ENCODE data around the gene C1orf53.
"Not testable (repeated sequence)": the region's sequence is repeated elsewhere in the genome, so short reads cannot be mapped to it uniquely, and the experiment has no call there.

The C1orf53 gene

DNA sequence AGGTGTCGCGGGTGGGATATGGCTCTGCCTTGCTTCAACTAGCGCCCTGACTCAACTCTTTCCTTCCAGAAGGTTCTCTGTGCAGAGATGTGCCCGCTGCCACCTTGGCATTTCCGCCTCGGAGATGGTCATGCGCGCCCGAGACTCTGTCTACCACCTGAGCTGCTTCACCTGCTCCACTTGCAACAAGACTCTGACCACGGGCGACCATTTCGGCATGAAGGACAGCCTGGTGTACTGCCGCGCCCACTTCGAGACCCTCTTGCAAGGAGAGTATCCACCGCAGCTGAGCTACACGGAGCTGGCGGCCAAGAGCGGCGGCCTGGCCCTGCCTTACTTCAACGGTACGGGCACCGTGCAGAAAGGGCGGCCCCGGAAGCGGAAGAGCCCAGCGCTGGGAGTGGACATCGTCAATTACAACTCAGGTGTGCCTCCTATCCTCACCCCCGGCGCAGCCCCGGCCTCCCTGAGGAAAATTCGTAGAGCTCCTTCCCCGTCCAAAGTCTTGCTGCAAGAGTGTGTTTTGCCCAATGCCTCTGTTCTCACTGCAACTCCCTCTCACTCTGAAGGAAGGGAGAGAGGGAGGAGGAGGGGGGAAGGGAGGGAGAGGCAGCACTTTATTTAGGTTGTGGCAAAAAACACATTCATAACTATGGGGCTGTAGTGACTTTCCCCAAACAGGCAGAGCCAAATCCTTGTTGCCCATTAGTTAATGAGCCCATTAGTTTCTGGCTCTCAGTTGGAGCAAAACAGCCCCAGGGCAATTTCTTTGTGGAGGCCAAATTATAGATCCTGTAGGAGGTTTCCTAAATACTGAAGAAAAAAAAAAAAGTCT lies 19.0 kb downstream of the C1orf53 start:
- no peak for DNase-seq (ENCODE audit: low read depth)

DNA sequence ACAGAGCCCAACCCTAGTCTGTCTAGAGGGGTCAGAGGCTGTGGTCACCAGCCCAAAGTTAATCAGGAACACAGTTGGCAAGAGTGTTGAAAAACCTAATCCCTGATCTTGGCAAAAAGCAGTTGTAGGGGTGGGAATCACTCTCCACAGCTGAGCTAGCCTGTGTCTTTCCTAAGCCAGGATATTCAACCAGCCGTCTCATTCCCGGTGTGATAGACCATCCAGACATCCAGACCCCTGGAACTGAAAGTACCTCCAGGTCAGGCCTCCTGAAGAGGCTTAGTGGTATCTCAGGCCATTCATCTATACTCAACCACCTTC lies 19.6 kb downstream of the C1orf53 start:
- DNase-seq (ENCODE audit: low read depth): no peak

DNA sequence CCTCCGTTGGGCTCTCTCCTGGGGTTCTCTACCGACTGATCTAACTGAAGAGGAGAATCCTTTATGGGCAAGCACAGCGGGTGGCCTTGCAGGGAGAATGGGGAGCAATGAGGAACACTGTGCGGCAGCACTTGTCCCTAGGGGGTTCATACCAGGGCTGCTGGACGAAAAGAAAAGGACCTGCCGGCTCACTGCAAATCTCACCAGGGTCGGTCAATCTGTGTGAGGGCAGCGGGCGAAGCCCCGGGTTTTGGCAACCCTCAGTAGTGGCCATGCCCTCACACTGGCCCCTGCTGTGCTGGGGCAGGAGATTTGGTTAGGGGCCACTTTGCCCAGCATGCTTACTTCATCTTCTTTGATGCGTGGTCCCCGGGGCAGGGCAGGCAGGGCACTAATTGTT lies 20.6 kb downstream of the C1orf53 start:
- DNase-seq (ENCODE audit: low read depth): no peak

DNA sequence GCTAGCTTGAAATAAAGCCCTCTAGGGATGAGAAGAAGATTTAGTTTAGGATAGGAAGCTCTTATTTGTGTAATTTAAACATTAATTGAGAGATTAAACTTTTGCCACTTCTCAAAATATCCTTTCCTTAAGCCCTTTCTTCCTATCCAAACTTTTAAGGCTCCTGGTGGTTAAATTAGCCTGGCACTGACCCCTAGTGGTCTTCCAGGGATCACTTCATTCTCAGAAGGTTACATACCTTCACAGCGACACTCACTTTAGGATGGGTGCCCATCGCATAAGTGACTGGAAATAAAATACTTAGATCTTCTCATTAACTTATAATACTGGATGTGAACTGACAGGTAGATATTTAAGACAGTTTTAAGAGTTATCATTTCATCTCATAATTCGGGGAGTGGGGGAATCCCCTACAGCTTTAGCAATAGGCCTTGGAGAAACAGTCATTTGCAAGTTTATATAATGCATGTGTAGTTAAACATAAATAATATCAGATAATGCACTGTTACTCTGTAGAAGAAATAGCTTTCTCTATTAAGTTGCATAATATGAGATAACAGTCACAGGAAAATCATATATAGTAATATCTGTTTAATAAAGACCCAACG lies 22.2 kb downstream of the C1orf53 start:
- DNase-seq (ENCODE audit: low read depth): no peak

DNA sequence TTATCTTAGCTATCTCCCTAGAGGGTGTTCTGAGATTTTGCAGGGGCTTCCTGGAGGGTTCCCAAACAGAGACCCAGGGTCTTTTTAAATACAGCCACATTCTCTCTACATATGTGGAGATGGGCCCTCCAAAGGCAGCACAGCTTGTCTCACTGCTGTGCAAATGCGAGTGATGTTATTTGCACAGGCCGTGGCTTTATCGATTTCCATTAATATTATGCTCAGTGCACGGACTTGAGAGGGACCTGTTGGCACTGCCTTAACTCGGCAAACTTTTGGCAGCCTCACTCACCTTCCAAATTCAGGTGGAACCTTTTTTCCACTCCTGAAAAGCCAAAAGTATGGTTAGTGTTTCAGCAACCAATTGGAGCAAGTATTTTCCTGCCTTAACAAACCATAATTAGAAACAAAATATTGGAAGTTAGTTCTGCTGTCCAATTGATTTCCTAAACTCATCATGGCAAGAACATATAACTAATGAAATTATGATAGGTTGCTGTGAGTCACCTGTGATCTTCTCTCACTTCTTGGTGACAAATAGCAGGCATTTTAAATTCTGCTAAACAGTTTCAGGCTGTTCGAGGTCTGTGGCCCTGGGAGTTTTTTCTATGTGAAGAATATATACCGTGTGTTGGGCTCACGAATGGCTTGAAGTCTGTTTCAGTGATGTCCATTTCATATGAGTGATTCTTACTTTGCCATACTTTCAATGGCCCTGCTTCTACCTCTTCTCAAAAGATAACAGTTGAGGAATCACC lies 25.7 kb downstream of the C1orf53 start:
- DNase-seq (ENCODE audit: low read depth): no peak

DNA sequence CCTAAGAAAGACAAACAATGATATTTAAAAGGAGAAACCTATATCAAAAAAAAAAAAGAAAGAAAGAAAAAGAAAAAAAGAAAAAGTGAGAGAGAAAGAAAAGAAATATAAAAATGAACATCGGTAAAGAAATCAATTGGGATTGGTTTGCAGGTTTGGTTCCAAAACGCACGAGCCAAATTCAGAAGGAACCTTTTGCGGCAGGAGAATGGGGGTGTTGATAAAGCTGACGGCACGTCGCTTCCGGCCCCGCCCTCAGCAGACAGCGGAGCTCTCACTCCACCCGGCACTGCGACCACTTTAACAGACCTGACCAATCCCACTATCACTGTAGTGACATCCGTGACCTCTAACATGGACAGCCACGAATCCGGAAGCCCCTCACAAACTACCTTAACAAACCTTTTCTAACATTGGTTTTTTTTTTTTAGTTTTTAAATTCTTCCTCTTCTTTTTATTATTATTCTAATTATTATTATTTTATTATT lies 26.5 kb downstream of the C1orf53 start:
- DNase-seq (ENCODE audit: low read depth): no peak

DNA sequence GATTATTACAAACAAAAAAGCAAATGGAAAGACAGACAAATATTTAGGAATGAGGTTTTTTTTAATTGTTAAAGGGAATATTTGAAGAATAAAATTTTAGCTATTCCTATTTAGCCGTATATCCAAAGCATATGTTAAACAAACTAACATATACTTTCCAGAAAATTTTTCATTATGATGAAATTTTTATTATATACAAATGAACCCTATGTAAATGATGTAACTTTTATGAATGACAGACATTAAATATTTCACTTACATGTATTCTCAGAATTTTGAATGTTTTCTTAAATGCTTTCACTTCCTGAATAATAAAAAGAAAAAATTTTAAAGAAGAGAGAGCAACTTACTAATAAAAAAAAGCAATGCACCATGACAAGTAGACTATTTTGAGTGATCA lies 30.6 kb downstream of the C1orf53 start:
- DNase-seq (ENCODE audit: low read depth): no peak

DNA sequence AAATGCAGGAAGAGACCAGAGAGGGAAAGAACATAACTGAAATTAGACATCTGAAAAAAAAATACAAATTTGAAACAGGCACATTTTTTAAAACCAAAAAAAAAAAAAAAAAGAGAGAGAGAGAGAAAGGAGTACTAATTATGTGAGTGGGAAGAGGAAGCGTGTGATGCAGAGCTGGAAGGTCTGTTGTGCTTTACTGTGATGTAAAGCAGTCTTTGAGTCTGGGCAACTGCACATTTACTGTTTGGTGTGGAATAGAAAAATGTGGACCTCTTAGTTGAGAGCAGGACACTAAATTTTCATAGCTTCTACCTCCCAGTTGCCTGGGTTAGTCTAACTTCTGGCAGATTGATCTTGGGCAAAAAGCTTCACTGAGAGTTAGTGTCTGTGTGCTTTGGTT lies 31.2 kb downstream of the C1orf53 start:
- no peak for DNase-seq (ENCODE audit: low read depth)

DNA sequence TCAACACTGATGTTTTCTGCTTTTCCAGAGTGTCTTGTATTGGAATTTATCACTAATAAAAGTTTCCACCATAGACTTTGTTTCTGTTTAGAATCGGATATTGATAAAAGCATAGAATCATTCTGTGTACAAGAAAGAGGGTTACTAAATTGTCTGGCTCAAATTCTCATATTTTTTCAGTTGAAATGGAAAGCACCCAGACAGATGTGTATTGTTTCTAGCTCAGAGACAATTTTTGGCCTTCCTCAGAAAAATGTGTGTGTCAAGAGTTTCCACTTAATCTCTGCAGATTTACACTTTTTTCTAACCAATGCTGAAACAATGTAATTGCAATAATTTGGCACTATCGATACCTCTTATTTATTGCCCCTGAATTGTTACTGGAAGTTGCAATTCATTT lies 35.0 kb downstream of the C1orf53 start:
- DNase-seq (ENCODE audit: low read depth): no peak

DNA sequence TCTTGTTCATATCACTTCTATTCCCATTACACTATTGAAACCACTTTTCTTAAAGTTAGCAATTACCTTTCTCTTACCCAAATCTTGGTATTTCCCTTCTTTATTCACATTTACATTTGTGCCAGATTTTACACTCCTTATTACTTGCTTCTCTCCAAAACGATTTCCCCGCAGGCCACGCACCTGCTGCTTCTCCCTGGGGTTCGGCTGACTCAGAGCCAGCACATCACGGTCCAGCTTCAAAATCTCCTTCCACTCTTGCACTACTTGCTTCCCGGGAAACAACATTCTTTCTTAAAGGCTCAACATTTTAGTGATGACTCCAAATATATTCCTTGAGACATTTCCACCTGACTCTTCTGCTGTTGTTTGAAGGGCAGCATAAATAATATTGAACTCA lies 35.5 kb downstream of the C1orf53 start:
- DNase-seq (ENCODE audit: low read depth): no peak

DNA sequence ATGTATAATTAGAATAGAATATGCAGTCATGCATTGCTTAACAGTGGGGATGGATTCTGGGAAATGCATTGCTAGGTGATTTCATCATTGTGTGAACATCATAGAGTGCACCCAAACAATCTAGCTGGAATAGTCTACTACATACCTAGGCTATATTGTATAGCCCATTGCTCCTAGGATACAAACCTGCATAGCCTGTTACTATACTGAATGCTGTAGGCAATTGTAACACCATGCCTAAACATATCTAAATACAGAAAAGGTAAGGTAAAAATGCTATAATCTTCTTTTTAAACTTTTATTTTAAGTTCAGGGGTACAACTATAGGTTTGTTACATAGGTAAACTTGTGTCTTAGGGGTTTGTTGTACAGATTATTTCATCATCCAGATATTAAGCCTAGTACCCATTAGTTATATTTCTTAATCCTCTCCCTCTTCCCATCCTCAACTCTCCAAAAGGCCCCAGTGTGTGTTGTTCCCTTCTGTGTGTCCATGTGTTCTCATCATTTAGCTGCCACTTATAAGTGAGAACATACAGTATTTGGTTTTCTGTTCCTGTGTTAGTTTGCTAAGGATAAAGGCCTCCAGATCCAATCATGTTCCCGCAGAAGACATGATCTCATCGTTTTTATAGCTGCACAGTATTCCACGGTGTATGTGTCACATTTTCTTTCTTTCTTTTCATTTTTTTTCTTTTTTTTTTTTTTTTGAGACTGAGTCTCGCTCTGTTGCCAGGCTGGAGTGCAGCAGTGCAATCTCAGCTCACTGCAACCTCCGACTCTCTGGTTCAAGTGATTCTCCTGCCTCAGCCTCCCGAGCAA lies 36.9 kb downstream of the C1orf53 start:
- not testable (repeated sequence) for DNase-seq (ENCODE audit: low read depth)

DNA sequence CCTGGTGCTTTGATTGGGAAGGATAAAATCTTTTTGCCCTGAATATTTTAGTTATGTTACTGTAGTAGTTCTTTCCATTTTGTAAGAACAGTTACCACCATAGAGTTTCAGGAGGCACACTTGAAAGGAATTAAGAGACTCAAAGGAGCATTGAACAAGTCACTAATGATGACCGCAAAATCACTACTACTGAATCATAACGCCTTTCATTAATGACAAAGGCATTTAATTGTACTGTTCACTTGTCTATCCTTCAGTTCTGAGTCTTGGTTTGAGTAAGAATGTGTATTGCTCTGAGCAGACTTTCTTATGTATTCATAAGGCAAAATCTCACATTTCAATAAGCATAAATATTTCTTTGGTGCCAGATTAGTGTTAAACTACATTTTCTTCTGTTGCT lies 39.6 kb downstream of the C1orf53 start:
- DNase-seq (ENCODE audit: low read depth): no peak

DNA sequence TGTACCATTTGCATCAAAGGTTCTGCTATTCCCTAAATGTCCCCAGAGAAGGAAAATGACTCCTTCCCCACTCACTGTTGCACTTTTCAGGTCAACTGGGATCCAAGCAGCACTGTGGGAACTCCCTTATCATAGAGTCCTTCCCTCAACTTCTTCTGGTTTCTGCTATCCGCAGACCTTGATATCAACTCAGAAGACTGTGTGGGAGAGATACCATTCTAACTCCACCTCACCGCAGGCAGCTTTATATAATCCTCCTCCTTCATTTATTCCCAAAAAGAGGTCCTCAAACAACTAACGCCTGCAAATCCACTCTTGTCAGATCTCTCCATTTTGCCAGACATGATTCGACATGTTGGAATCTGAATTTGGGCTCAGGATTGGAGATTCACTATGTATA lies 42.1 kb downstream of the C1orf53 start:
- no peak for DNase-seq (ENCODE audit: low read depth)

DNA sequence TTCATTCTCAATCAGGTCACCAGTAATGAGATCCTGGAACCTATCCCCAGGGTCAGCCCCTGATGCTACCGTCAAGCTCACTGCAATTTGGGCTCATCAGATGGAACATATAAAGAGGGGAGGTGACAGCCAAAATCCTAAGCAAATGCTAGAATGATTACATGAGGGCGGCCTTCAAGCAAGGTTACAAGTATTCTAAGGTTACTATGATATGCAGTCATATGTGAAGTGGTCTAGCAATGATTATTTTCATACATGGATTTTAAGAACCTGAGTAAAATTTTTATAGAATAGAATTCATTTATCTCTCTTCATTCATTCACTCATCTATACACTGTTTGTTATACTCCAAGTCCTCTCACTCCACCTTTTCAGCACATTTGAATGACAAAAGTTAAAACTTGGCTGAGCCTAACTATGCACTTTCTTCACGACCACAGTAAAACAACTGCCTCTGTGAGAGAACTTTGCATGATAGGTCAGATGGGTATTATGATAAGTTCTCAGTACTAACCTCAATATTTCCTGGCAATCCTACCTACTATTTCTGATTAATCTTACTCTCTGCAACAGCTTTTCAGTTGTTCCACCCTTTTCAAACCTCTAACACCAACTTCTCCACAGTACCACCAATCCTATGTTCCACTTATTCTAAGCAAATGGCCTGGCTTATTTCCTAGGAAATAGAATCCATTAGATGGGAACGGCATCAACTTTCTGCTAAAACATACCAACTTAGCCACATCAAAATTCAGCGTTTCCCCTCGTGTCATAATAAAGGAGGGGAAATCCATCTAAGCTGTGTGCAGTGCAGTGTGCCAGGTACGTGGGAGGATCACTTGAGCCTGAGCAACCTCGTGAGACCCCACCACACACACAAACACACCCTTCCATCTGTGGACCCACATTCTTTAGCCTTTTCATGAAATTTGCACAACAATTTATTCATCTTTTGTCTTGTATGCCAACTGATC lies 46.8 kb downstream of the C1orf53 start:
- DNase-seq (ENCODE audit: low read depth): no peak

DNA sequence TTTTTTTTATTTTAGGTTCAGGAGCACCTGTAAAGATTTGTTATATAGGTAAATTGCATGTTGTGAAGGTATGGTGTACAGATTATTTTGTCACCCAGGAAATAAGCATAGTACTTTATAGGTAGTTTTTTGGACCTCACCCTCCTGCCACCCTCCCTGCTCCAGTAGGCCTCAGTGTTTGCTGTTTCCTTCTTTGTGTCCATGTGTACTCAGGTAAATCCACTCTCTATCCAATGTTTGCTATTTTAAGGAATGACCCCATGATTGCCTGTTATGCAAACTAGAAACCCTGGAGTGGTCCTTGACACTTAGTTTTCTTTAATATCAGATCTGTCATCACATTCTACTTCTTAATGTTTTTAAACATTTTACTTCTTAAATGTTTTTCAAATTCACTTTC lies 48.7 kb downstream of the C1orf53 start:
- DNase-seq (ENCODE audit: low read depth): no peak

DNA sequence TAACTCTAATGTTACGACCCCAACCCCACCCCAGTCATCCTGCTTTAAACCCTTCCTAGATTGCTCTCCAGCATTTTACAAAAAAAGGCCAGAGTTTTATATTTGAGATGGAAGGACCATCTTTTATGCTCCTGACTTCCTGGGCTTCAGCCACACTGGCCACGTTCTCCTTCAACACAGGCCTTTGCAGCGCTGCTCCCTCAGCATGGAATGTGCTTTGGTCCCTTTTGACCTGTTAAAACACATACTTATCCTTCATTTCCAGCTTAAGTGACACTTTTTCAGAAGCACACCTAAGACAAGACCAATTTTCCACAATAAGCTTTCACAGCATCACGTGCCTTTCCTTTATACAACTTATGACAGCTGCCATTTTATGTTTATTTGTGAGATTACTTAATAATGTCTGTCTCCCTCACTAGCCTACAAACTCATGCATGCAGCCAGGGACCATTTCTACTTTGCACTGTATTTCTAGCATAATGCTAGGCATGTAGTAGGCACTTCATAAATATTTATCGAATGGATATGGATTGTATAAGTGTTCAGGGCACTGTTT lies 49.3 kb downstream of the C1orf53 start:
- no peak for DNase-seq (ENCODE audit: low read depth)

DNA sequence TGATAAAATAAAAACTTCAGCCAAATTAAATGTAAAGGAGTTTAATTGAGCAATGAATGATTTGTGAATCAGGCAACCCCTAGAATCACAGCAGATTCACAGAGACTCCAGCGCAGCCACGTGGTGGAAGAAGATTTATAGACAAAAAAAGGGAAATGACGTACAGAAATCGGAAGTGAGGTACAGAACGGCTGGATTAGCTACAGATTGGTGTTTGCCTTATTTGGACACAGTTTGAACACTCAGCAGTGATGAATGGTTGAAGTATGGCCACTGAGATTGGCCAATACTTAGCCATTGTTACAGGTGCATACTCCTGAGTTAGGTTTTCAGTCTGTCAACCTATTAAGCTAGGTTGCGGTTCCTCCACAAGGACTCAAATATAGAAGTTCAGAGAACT lies 51.0 kb downstream of the C1orf53 start:
- DNase-seq (ENCODE audit: low read depth): not testable (repeated sequence)

DNA sequence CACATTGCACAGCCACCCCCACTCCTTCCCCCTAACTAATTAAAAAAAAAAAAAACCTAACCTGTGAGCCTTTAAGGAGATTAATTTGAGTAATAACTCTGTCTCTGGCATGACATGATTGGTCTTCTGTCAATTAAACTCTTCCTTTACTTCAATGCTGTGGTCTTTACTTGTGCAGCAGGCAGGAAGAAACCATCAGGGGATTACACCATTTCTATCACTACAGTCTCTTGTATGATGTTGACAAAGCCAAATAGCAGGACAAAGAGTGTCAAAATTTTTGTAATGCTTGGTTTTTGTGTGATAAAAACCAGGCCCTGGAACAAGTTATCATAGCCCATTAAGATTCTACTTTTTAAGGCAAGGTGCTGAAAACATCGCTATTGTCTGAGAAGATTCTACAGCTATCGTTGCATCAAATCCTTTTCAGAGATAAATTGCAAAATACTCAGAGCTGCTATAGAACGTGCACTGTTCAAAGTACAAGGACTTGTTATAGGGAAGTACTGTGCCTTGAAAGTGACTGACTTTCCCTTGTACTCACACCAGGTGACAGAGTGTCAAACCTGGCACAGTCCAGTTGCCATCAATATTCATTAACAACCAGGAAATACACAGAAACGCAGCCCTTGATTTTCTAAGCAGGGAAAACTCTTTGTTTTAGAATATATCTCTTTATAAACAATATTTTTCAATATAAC lies 52.4 kb downstream of the C1orf53 start:
- no peak for DNase-seq (ENCODE audit: low read depth)

DNA sequence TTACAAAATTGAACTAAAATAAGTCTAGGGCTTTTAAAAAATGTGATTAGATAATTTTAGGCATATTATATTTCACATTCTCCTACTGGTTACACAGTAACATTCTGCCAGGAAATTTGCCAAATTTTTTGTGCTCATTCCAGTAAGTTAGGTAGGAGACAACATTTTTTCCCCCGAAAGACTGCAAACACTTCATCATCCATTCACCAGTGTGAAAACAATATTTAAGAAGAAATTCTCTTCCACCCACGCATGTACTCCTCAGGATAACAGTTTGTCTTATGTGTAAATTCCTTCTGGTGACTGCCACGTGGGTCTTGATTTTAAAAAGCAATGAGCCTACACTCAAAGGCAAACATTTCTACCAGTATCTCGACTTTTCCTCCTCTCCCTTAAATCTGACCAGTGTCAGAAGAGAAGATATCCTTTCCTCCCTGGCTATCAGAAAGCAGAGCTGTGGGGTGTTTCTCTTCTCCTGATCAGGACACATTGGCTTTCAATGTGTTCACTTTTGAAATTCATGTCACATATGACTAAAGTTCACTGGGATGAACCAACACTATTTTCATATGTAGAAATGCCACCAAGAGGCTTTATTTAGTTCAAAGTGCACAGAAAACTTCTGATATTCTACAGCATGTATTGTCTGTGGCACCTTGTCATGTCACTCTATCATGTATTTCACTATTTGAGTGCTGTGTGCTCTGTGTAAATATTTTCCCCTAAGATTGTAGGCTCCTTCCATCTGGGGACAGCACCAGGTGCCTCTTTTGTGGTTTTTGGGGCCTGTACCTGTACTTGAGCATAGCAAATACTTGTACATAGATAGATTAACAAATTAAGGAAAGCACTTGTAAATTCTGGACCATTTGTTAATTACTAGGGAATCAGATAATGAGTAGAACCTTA lies 53.3 kb downstream of the C1orf53 start:
- DNase-seq (ENCODE audit: low read depth): peak; percentile 16

Measured in stromal cell of bone marrow (primary cell).